ENCODE measurements around the gene PIK3C2G. TPM values are rescaled to one million over a fixed set of nuclear protein-coding genes. Genes with fewer than 3 reads are reported as not detected.

The PIK3C2G gene
- polyA plus RNA-seq, 1 donor (not counting 4 experiments of a cell fraction or from before 2014, with no cell fraction given): 3.7 TPM

GRCh38 chr12:18290386-18290785, 29.1 kb downstream of the PIK3C2G start:
- no peak overlapping the region for H2AFZ ChIP-seq (ENCODE audit: control insufficient read depth, low read length)
- H3K9ac ChIP-seq (ENCODE audit: control insufficient read depth, extremely low read depth, insufficient read depth, low read length): no peak overlapping the region
- H3K9me1 ChIP-seq (ENCODE audit: control insufficient read depth, extremely low read depth, insufficient read depth, low read length): no peaks in the 10 kb centered on the region
- dilution Hi-C loops (cut with MboI; ENCODE audit: extremely low pct_ligation_motif_present, low sequenced_read_pairs): no loop called here
- no peak overlapping the region for H3K4me2 ChIP-seq (ENCODE audit: control insufficient read depth, extremely low read depth, insufficient read depth, low read depth, low read length)
- no peak overlapping the region for H3K27ac ChIP-seq (ENCODE audit: control insufficient read depth, insufficient read depth, low read length)
- no peaks in the 10 kb centered on the region for H3K27me3 ChIP-seq (ENCODE audit: control insufficient read depth, extremely low read depth, insufficient read depth, low read length)
- no peaks in the 10 kb centered on the region for H4K20me1 ChIP-seq (ENCODE audit: control insufficient read depth, extremely low read depth, insufficient read depth, low read length)
- H3K36me3 ChIP-seq (ENCODE audit: control insufficient read depth in 2 of 2, extremely low read depth in 1 of 2, insufficient read depth in 2 of 2, low read length in 2 of 2): no peaks in the 10 kb centered on the region
- no peak for TF ChIP-seq CTCF (optimal IDR thresholded peaks at IDR 0.05 in 1 of 3, IDR thresholded peaks at IDR 0.05 in 1 of 3, conservative IDR thresholded peaks at IDR 0.05 in 1 of 3; ENCODE audit: extremely low read depth in 1 of 3, insufficient read depth in 2 of 3, low read length in 3 of 3)
- no peak for TF ChIP-seq EZH2 (IDR thresholded peaks at IDR 0.05; ENCODE audit: low read length)
- no peaks in the 10 kb centered on the region for H3K79me2 ChIP-seq (ENCODE audit: control insufficient read depth, insufficient read depth, low read length)
- FAIRE-seq (no peak), DNase-seq (ENCODE audit: low read depth, low spot score) (no peak)
- no peaks in the 10 kb centered on the region for H3K9me3 ChIP-seq (ENCODE audit: control insufficient read depth, low read depth, low read length)
- peaks cover 7% of the 10 kb centered on the region for H3K4me1 ChIP-seq (ENCODE audit: control insufficient read depth, extremely low read depth, insufficient read depth, low read length)
- H3K4me3 ChIP-seq (ENCODE audit: control insufficient read depth in 2 of 3, extremely low read depth in 1 of 3, insufficient read depth in 2 of 3, low read depth in 1 of 3, low read length in 3 of 3): no peak overlapping the region

- H3K4me3 ChIP-seq (ENCODE audit: control insufficient read depth in 2 of 3, extremely low read depth in 1 of 3, insufficient read depth in 2 of 3, low read depth in 1 of 3, low read length in 3 of 3): no peak overlapping the region
- FAIRE-seq: no peak
These were observed 33.6 kb downstream of the PIK3C2G start for GRCh38 chr12:18294889-18295288.

More at GRCh38 chr12:18294889-18295288, 33.6 kb downstream of the PIK3C2G start:
- H3K4me2 ChIP-seq (ENCODE audit: control insufficient read depth, extremely low read depth, insufficient read depth, low read depth, low read length): no peak overlapping the region
- H3K9me1 ChIP-seq (ENCODE audit: control insufficient read depth, extremely low read depth, insufficient read depth, low read length): no peaks in the 10 kb centered on the region
- no peaks in the 10 kb centered on the region for H3K9me3 ChIP-seq (ENCODE audit: control insufficient read depth, low read depth, low read length)
- TF ChIP-seq CTCF (optimal IDR thresholded peaks at IDR 0.05 in 1 of 3, IDR thresholded peaks at IDR 0.05 in 1 of 3, conservative IDR thresholded peaks at IDR 0.05 in 1 of 3; ENCODE audit: extremely low read depth in 1 of 3, insufficient read depth in 2 of 3, low read length in 3 of 3) (no peak), EZH2 (IDR thresholded peaks at IDR 0.05; ENCODE audit: low read length) (no peak)
- no peak for DNase-seq (ENCODE audit: low read depth, low spot score)
- H4K20me1 ChIP-seq (ENCODE audit: control insufficient read depth, extremely low read depth, insufficient read depth, low read length): no peaks in the 10 kb centered on the region
- no peak overlapping the region for H3K27ac ChIP-seq (ENCODE audit: control insufficient read depth, insufficient read depth, low read length)
- no peaks in the 10 kb centered on the region for H3K36me3 ChIP-seq (ENCODE audit: control insufficient read depth in 2 of 2, extremely low read depth in 1 of 2, insufficient read depth in 2 of 2, low read length in 2 of 2)
- dilution Hi-C loops (cut with MboI; ENCODE audit: extremely low pct_ligation_motif_present, low sequenced_read_pairs): no loop called here
- no peak overlapping the region for H3K9ac ChIP-seq (ENCODE audit: control insufficient read depth, extremely low read depth, insufficient read depth, low read length)
- H2AFZ ChIP-seq (ENCODE audit: control insufficient read depth, low read length): no peak overlapping the region
- no peaks in the 10 kb centered on the region for H3K27me3 ChIP-seq (ENCODE audit: control insufficient read depth, extremely low read depth, insufficient read depth, low read length)
- no peaks in the 10 kb centered on the region for H3K79me2 ChIP-seq (ENCODE audit: control insufficient read depth, insufficient read depth, low read length)
- H3K4me1 ChIP-seq (ENCODE audit: control insufficient read depth, extremely low read depth, insufficient read depth, low read length): peaks cover 11% of the 10 kb centered on the region

Data from keratinocyte (primary cell).